ENCODE data around the gene GATD1.

DNA sequence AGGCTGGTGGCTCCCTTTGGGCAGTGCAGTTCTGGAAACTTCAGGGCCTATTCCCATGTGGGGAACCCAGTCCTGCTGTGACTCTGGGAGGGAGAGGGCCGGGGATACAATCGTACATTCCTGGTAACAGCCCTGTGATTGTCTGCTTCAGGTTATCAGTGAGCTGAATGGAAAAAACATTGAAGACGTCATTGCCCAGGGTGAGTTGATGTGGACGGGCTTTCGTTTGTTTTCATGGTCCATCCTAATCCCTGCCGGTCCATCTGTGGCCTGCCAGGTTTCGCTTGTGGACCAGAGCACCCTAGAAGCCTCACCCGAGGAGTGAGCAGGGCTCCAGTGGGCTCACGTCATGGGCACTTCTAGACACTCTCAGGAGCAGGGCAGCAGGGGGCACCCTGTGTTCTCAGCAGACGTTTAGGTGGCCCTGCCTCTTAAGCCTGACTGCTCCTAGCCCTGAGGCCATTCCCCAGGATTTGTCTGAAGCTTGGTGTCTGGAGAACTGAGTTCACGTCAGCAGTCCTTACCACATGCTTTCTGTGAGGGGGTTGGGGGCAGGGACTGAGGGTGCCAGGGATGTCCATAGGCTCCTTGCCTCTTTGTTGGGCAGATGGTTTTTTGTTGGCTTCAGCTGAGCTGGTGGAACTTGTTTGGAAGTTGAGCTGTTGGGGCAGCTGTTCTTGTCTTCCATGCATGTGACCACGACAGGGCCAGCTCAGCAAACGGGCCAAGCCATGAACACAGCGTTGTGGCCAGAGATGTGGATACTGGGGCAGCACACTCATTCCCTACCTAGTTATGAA, 34.4 kb upstream of the GATD1 start:
- TF ChIP-seq, protein P1, sequence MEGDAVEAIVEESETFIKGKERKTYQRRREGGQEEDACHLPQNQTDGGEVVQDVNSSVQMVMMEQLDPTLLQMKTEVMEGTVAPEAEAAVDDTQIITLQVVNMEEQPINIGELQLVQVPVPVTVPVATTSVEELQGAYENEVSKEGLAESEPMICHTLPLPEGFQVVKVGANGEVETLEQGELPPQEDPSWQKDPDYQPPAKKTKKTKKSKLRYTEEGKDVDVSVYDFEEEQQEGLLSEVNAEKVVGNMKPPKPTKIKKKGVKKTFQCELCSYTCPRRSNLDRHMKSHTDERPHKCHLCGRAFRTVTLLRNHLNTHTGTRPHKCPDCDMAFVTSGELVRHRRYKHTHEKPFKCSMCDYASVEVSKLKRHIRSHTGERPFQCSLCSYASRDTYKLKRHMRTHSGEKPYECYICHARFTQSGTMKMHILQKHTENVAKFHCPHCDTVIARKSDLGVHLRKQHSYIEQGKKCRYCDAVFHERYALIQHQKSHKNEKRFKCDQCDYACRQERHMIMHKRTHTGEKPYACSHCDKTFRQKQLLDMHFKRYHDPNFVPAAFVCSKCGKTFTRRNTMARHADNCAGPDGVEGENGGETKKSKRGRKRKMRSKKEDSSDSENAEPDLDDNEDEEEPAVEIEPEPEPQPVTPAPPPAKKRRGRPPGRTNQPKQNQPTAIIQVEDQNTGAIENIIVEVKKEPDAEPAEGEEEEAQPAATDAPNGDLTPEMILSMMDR (IDR thresholded peaks at IDR 0.05 in 4 of 5, conservative IDR thresholded peaks at IDR 0.05 in 1 of 5): no peak
- peak in 1 of 2 donors; percentile 25 for TF ChIP-seq POLR2A (IDR thresholded peaks at IDR 0.05)
